H9 (cell line): ENCODE results near the gene PPFIA4. TPM values are rescaled to one million over a fixed set of nuclear protein-coding genes. Genes with fewer than 3 reads are reported as not detected.

ENCODE experiments used
- DNase-seq: peaks from one replicate; pipeline ENCODE4 v3.0.0-alpha.2; 2017
- H2AFZ ChIP-seq: one replicate; pipeline ENCODE4 v1.6.1; 2013; ENCODE audit warnings: mild to moderate bottlenecking, low read length, control low read depth, moderate library complexity
- H2AK5ac ChIP-seq: 2 replicates; pipeline ENCODE4 v1.6.1; 2013; ENCODE audit warnings: low read length, control low read depth, mixed read lengths; ENCODE audit not compliant: insufficient read length
- H2BK120ac ChIP-seq: one replicate; pipeline ENCODE4 v1.6.1; 2013; ENCODE audit warnings: low read depth, mild to moderate bottlenecking, low read length, control low read depth, inconsistent platforms; ENCODE audit not compliant: poor library complexity, severe bottlenecking
- H2BK12ac ChIP-seq: 2 replicates; pipeline ENCODE4 v1.6.1; 2013; ENCODE audit warnings: low read length, control low read depth, mixed read lengths, low read depth; ENCODE audit not compliant: insufficient read length
- H2BK15ac ChIP-seq: 2 replicates; pipeline ENCODE4 v1.6.1; 2013; ENCODE audit warnings: low read depth, low read length, control low read depth
- H2BK20ac ChIP-seq: one replicate; pipeline ENCODE4 v1.6.1; 2013; ENCODE audit warnings: low read depth, mild to moderate bottlenecking, low read length, control low read depth, inconsistent platforms; ENCODE audit not compliant: poor library complexity, severe bottlenecking
- H2BK5ac ChIP-seq: 2 replicates; pipeline ENCODE4 v1.6.1; 2013; ENCODE audit warnings: low read length, control low read depth, mixed read lengths; ENCODE audit not compliant: insufficient read length
- H3K14ac ChIP-seq: 2 replicates; pipeline ENCODE4 v1.6.1; 2013; ENCODE audit warnings: low read length, control low read depth; ENCODE audit not compliant: insufficient read depth
- H3K18ac ChIP-seq: 2 replicates; pipeline ENCODE4 v1.6.1; 2013; ENCODE audit warnings: low read depth, mild to moderate bottlenecking, mixed read lengths, low read length, control low read depth; ENCODE audit not compliant: insufficient read length
- H3K23ac ChIP-seq: 2 replicates; pipeline ENCODE4 v1.6.1; 2013; ENCODE audit warnings: low read length, control low read depth, mixed read lengths, low read depth; ENCODE audit not compliant: insufficient read length
- H3K23me2 ChIP-seq: 2 replicates; pipeline ENCODE4 v1.6.1; 2013; ENCODE audit warnings: low read depth, mild to moderate bottlenecking, mixed read lengths, low read length, control low read depth; ENCODE audit not compliant: insufficient read length, poor library complexity, severe bottlenecking
- H3K27ac ChIP-seq: 2 replicates; pipeline ENCODE4 v1.5.1; 2013; ENCODE audit warnings: low read length, control low read depth, mixed read lengths, low read depth; ENCODE audit not compliant: insufficient read length
- H3K27me3 ChIP-seq: 2 replicates; pipeline ENCODE4 v1.6.1; 2013; ENCODE audit warnings: low read length, control low read depth, inconsistent platforms; ENCODE audit not compliant: insufficient read depth
- H3K4ac ChIP-seq: 2 replicates; pipeline ENCODE4 v1.6.1; 2013; ENCODE audit warnings: low read depth, mild to moderate bottlenecking, control low read depth, inconsistent platforms, low read length, moderate library complexity
- H3K4me1 ChIP-seq: 2 replicates; pipeline ENCODE4 v1.6.1; 2013; ENCODE audit warnings: low read length, control low read depth, inconsistent platforms; ENCODE audit not compliant: insufficient read depth
- H3K4me2 ChIP-seq: 2 replicates; pipeline ENCODE4 v1.6.1; 2013; ENCODE audit warnings: low read length, control low read depth, mixed read lengths; ENCODE audit not compliant: insufficient read length, insufficient read depth
- H3K56ac ChIP-seq: 2 replicates; pipeline ENCODE4 v1.6.1; 2013; ENCODE audit warnings: low read depth, mild to moderate bottlenecking, mixed read lengths, low read length, control low read depth; ENCODE audit not compliant: insufficient read length
- H3K79me1 ChIP-seq: 2 replicates; pipeline ENCODE4 v1.6.1; 2013; ENCODE audit warnings: low read depth, mild to moderate bottlenecking, moderate library complexity, low read length, control low read depth, inconsistent platforms; ENCODE audit not compliant: insufficient read depth, poor library complexity, severe bottlenecking
- H3K79me2 ChIP-seq: 2 replicates; pipeline ENCODE4 v1.6.1; 2013; ENCODE audit warnings: low read length, control low read depth, inconsistent platforms; ENCODE audit not compliant: insufficient read depth
- H3K9ac ChIP-seq: 2 replicates; pipeline ENCODE4 v1.6.1; 2013; ENCODE audit warnings: low read length, control low read depth, mixed read lengths; ENCODE audit not compliant: insufficient read length; ENCODE audit errors: extremely low read depth
- H3K9me3 ChIP-seq: one replicate; pipeline ENCODE4 v1.6.1; 2013; ENCODE audit warnings: low read depth, low read length, inconsistent platforms; ENCODE audit not compliant: control insufficient read depth
- H3T11ph ChIP-seq: one replicate; pipeline ENCODE4 v1.6.1; 2013; ENCODE audit warnings: mild to moderate bottlenecking, low read length, control low read depth, inconsistent platforms
- H4K20me1 ChIP-seq: one replicate; pipeline ENCODE4 v1.6.1; 2013; ENCODE audit not compliant: control insufficient read depth, insufficient read length, insufficient read depth
- H4K5ac ChIP-seq: 2 replicates; pipeline ENCODE4 v1.6.1; 2013; ENCODE audit warnings: low read depth, mild to moderate bottlenecking, mixed read lengths, low read length, control low read depth; ENCODE audit not compliant: insufficient read length
- H4K8ac ChIP-seq: replicated peaks from 2 replicates; pipeline ENCODE4 v1.6.1; 2013; ENCODE audit warnings: low read length, control low read depth, mixed read lengths, low read depth; ENCODE audit not compliant: insufficient read length
- H4K91ac ChIP-seq: 2 replicates; pipeline ENCODE4 v1.6.1; 2013; ENCODE audit warnings: low read depth, mild to moderate bottlenecking, moderate library complexity, mixed read lengths, low read length, control low read depth; ENCODE audit not compliant: insufficient read length
- H3K27ac Mint-ChIP-seq, 3 experiments: 2 replicates in 2 of 3; 3 replicates in 1 of 3; pipeline ENCODE4 v1.8.0; 2020 to 2021; ENCODE audit warnings: mixed read lengths in 3 of 3, mild to moderate bottlenecking in 1 of 3, moderate library complexity in 1 of 3
- H3K27me3 Mint-ChIP-seq: 2 replicates; pipeline ENCODE4 v1.8.0; 2021; ENCODE audit warnings: low read depth, mild to moderate bottlenecking, moderate library complexity, mixed read lengths
- H3K36me3 Mint-ChIP-seq, 3 experiments: 2 replicates in 2 of 3; 3 replicates in 1 of 3; pipeline ENCODE4 v1.8.0; 2020 to 2021; ENCODE audit warnings: low read depth in 3 of 3, mixed read lengths in 3 of 3; ENCODE audit not compliant: insufficient read depth in 1 of 3
- H3K4me1 Mint-ChIP-seq, 2 experiments: 2 replicates each; pipeline ENCODE4 v1.8.0; 2020; ENCODE audit warnings: mixed read lengths in 2 of 2
- H3K4me3 Mint-ChIP-seq, 2 experiments: 2 replicates in 1 of 2; 3 replicates in 1 of 2; pipeline ENCODE4 v1.8.0; 2020 to 2021; ENCODE audit warnings: mild to moderate bottlenecking in 2 of 2, mixed read lengths in 2 of 2, moderate library complexity in 1 of 2
- H3K9me3 Mint-ChIP-seq, 2 experiments: 2 replicates in 1 of 2; 3 replicates in 1 of 2; pipeline ENCODE4 v1.8.0; 2020; ENCODE audit warnings: mild to moderate bottlenecking in 2 of 2, mixed read lengths in 2 of 2, moderate library complexity in 1 of 2
- WGBS: extraction: QIAGEN DNeasy Blood & Tissue Kit; methylation state at CpG from one replicate; pipeline ENCODE4 v1.1.7; 2013; ENCODE audit warnings: missing lambda C conversion rate, low lambda C conversion rate, mixed read lengths; ENCODE audit not compliant: insufficient read length; ENCODE audit errors: extremely low coverage; 5-methylcytosine and 5-hydroxymethylcytosine counted together
- total RNA-seq: library from RNA; stranded (reverse); gene quantifications from 2 replicates; pipeline ENCODE4 v1.2.1, GENCODE V29; 2021
- TF ChIP-seq, protein P1 (sequence below): fragments of 200-600 bp; sonication (generic); conservative IDR thresholded peaks from 3 replicates; pipeline ENCODE4 v1.8.0; 2021; ENCODE audit warnings: antibody characterized with exemption, mild to moderate bottlenecking

The PPFIA4 gene
- total RNA-seq, 1 experiment from 2014 or later, result 3.9 TPM

DNA sequence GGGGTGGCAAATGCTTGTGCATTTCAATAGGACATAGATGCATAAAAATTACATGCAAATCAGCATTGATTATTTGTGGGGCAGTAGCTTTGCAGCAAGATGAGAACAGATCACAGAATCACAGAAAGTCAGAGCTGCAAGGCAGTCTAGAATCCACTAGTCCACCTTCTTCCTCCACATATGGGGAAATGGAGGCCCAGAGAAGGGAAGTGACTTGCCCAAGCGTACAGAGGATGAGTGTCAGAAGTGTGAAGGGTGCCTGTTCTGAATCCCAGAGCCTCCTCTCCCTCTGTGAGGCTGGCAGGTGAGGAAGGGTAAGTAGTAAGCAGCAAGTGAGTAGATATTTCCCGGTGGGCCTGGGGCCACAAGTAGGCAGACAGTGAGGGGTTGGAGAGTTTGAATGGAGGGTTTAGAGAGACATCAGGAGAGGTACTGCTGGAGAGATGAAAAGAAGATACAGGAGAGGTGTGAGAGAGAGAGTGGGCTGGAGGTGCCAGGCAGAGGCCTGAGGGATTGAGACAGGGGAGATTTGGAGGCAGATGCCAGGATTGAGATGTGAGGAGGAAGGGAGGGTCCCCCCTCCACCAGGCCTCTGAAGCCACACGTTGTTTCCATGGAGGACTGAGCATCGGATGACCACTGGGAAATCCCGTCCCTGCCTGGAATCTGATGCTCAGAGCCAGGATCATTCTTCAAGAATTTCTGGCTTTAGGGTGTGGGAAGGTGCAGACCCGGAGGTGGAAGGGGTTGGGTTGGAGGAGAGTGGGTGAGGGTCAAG is 64.3 kb downstream of the PPFIA4 start:
- no peak overlapping the region for H4K91ac ChIP-seq
- no peaks in the 10 kb centered on the region for H3K79me2 ChIP-seq
- H3K14ac ChIP-seq, result no peak overlapping the region
- H3K23me2 ChIP-seq, result no peaks in the 10 kb centered on the region
- H3K23ac ChIP-seq, result no peak overlapping the region
- TF ChIP-seq, protein P1, sequence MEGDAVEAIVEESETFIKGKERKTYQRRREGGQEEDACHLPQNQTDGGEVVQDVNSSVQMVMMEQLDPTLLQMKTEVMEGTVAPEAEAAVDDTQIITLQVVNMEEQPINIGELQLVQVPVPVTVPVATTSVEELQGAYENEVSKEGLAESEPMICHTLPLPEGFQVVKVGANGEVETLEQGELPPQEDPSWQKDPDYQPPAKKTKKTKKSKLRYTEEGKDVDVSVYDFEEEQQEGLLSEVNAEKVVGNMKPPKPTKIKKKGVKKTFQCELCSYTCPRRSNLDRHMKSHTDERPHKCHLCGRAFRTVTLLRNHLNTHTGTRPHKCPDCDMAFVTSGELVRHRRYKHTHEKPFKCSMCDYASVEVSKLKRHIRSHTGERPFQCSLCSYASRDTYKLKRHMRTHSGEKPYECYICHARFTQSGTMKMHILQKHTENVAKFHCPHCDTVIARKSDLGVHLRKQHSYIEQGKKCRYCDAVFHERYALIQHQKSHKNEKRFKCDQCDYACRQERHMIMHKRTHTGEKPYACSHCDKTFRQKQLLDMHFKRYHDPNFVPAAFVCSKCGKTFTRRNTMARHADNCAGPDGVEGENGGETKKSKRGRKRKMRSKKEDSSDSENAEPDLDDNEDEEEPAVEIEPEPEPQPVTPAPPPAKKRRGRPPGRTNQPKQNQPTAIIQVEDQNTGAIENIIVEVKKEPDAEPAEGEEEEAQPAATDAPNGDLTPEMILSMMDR, result no peak
- no peak overlapping the region for H4K5ac ChIP-seq
- H3K9me3 ChIP-seq, result no peaks in the 10 kb centered on the region
- no peak overlapping the region for H3K27ac ChIP-seq
- H3K18ac ChIP-seq, result no peak overlapping the region
- no peak overlapping the region for H2AK5ac ChIP-seq
- no peak overlapping the region for H3T11ph ChIP-seq
- H2BK20ac ChIP-seq, result no peak overlapping the region
- no peak overlapping the region for H3K56ac ChIP-seq
- H4K20me1 ChIP-seq, result peaks cover 3% of the 10 kb centered on the region
- H3K4ac ChIP-seq, result no peak overlapping the region
- WGBS, result no CpG with 5 or more reads among the region's 6 CpGs
- no peak overlapping the region for H3K4me2 ChIP-seq
- H3K27me3 ChIP-seq, result no peaks in the 10 kb centered on the region
- H3K79me1 ChIP-seq, result no peaks in the 10 kb centered on the region
- H2BK5ac ChIP-seq, result no peak overlapping the region
- Mint-ChIP-seq H3K27ac (0 out of 7 replicates have a peak overlapping the region, but pooled peaks of 1 of the 3 experiments have one; percentile 10), H3K4me1 (peaks cover 28 to 31% of the 10 kb centered on the region in 2 experiments), H3K27me3 (peaks cover 13% of the 10 kb centered on the region), H3K36me3 (peaks cover 6 to 14% (median 10%) of the 10 kb centered on the region in 3 experiments; a peak in 6 of 7 replicates), H3K9me3 (peaks cover 14 to 16% of the 10 kb centered on the region in 2 experiments), H3K4me3 (no peak overlapping the region)
- H4K8ac ChIP-seq, result no peak overlapping the region
- DNase-seq, result peak; percentile 22
- no peaks in the 10 kb centered on the region for H3K4me1 ChIP-seq
- H2BK15ac ChIP-seq, result no peak overlapping the region
- no peak overlapping the region for H2BK120ac ChIP-seq
- no peak overlapping the region for H2AFZ ChIP-seq
- H3K9ac ChIP-seq, result no peak overlapping the region
- no peak overlapping the region for H2BK12ac ChIP-seq
